Upper lobe of right lung (tissue), 1 donor: ENCODE data around the gene MARCO. TPM values are rescaled to one million over a fixed set of nuclear protein-coding genes. Genes with fewer than 3 reads are reported as not detected.

Experiments
- total RNA-seq: library from RNA; stranded (reverse); fragmentation: NEBNext Ultra II Directional; extraction: Animal tissue kit (Norgen Biotek cat#: 25700); gene quantifications from one replicate; pipeline ENCODE4 v1.2.1, GENCODE V29; 2021
- donor health status: DM: no; HTN: yes; CAD: no; lungs with severe emphysema.

MARCO gene
- total RNA-seq, 1 donor from 2014 or later, result 165 TPM

Other genes with a start within 250 kb of the MARCO start
- not detected for gene EN1, start 94.5 kb upstream of the MARCO start, total RNA-seq
- gene C1QL2, start 216.6 kb downstream of the MARCO start, total RNA-seq, result not detected